ENCODE results near the gene TDRD10. TPM values are rescaled to one million over a fixed set of nuclear protein-coding genes. Genes with fewer than 3 reads are reported as not detected.

TDRD10 gene
- total and polyA plus RNA-seq, 2 of the 8 experiments (the other 6 are each of a cell fraction or from before 2014, with no cell fraction given), result 0.15 to 0.27 TPM

GRCh38 chr1:154550657-154551056 lies 48.6 kb downstream of the TDRD10 start:
- H2BK15ac ChIP-seq (ENCODE audit: low read length), result no peak overlapping the region
- no peak overlapping the region for H3K4me2 ChIP-seq (ENCODE audit: insufficient read depth in 1 of 2, low read depth in 2 of 2, low read length in 2 of 2)
- no peak overlapping the region for H2BK12ac ChIP-seq (ENCODE audit: low read depth, low read length)
- no peak overlapping the region for H2AFZ ChIP-seq (ENCODE audit: low read length)
- no peak overlapping the region for H4K91ac ChIP-seq (replicated peaks; ENCODE audit: insufficient read length, low read length)
- peaks cover 2 to 14% of the 10 kb centered on the region in 2 experiments for H4K20me1 ChIP-seq (replicated peaks in 1 of 2; ENCODE audit: control insufficient read depth in 1 of 2, insufficient read depth in 2 of 2, low read length in 2 of 2)
- no peak overlapping the region for H2BK5ac ChIP-seq (ENCODE audit: low read depth, low read length)
- H2BK120ac ChIP-seq (replicated peaks; ENCODE audit: low read depth, low read length), result no peak overlapping the region
- H3K4me3 ChIP-seq (ENCODE audit: extremely low read depth in 1 of 4, insufficient read depth in 2 of 4, low read depth in 3 of 4, low read length in 4 of 4), result no peak overlapping the region
- H3K4ac ChIP-seq (replicated peaks; ENCODE audit: insufficient read length, low read depth, low read length), result no peak overlapping the region
- H2BK20ac ChIP-seq (ENCODE audit: low read length), result no peak overlapping the region
- FAIRE-seq, result no peak
- H3K27me3 ChIP-seq (replicated peaks in 1 of 4; ENCODE audit: control insufficient read depth in 3 of 4, extremely low read depth in 1 of 4, insufficient read depth in 3 of 4, low read length in 3 of 4), result no peaks in the 10 kb centered on the region
- no peak for TF ChIP-seq E2F6 (IDR thresholded peaks at IDR 0.05)
- TF ChIP-seq USF2 (IDR thresholded peaks at IDR 0.05; ENCODE audit: low read length), result no peak
- no peak for TF ChIP-seq RAD21 (IDR thresholded peaks at IDR 0.05 in 1 of 2, conservative IDR thresholded peaks at IDR 0.05 in 1 of 2; ENCODE audit: low read depth in 2 of 2, low read length in 2 of 2)
- TF ChIP-seq ZNF274 (IDR thresholded peaks at IDR 0.05; ENCODE audit: borderline replicate concordance, extremely low read depth, low read length), result no peak
- no peak overlapping the region for H3K23ac ChIP-seq (ENCODE audit: insufficient read length)
- H3K23me2 ChIP-seq (ENCODE audit: low read depth, low read length), result no peaks in the 10 kb centered on the region
- WGBS, 2 experiments (ENCODE audit: extremely low coverage in 1 of 2, insufficient coverage in 1 of 2, insufficient read length in 1 of 2, insufficient replicate concordance in 2 of 2, low coverage in 1 of 2, low lambda C conversion rate in 2 of 2, missing lambda C conversion rate in 1 of 2), result 81% methylated on average over 6 of the region's 6 CpGs; no CpG with 5 or more reads in 1 of the 2 experiments
- H3K27ac ChIP-seq (ENCODE audit: low read depth, low read length), result no peak overlapping the region
- H3K56ac ChIP-seq (replicated peaks; ENCODE audit: insufficient read length, low read depth, low read length), result no peak overlapping the region
- no peak overlapping the region for H3K18ac ChIP-seq (ENCODE audit: extremely low read depth, low read length)
- no peak overlapping the region for H4K8ac ChIP-seq (ENCODE audit: extremely low read depth, insufficient read depth, low read length)
- no peak overlapping the region for H3K14ac ChIP-seq (ENCODE audit: insufficient read length)
- ChIA-PET CTCF (ENCODE audit: partially characterized antibody) (interaction anchor here (0.6 to 2.2 kb wide), 4 partner anchors 15 to 79 kb away, joined by 3 to 9 read pairs (median 3); no protein-coding TSS in a partner anchor), POLR2A (ENCODE audit: partially characterized antibody) (interaction anchor here (0.7 kb wide), 1 partner anchor 224 kb away, joined by 4 read pairs; no protein-coding TSS in a partner anchor)
- H3K9me3 ChIP-seq (ENCODE audit: insufficient read depth in 2 of 2, low read depth in 1 of 2, low read length in 1 of 2), result no peaks in the 10 kb centered on the region
- peaks cover 34 to 70% (median 57%) of the 10 kb centered on the region in 4 experiments for H3K36me3 ChIP-seq (ENCODE audit: control insufficient read depth in 2 of 4, insufficient read depth in 4 of 4, low read length in 3 of 4)
- H2AK5ac ChIP-seq (ENCODE audit: low read depth, low read length), result no peak overlapping the region
- DNase-seq (ENCODE audit: low read depth in 1 of 2, low spot score in 2 of 2), result no peak
- H3K79me1 ChIP-seq (ENCODE audit: low read depth, low read length), result no peaks in the 10 kb centered on the region; the same call in 1 of the 2 replicates
- peaks cover 0 to 6% of the 10 kb centered on the region in 2 experiments; a peak in 1 of 4 replicates for H3K79me2 ChIP-seq (ENCODE audit: control insufficient read depth in 1 of 2, insufficient read depth in 2 of 2, low read length in 2 of 2)
- no peak overlapping the region for H3K9ac ChIP-seq (replicated peaks in 1 of 4; ENCODE audit: extremely low read depth in 1 of 4, low read depth in 3 of 4, low read length in 3 of 4)
- H4K5ac ChIP-seq (ENCODE audit: insufficient read length, low read depth, low read length), result no peak overlapping the region
- H3K4me1 ChIP-seq (replicated peaks in 1 of 4; ENCODE audit: control insufficient read depth in 3 of 4, insufficient read depth in 4 of 4, low read length in 3 of 4), result no peaks in the 10 kb centered on the region

Data from H1 (cell line).